Measurements from ENCODE around the gene TSC2. TPM values are rescaled to one million over a fixed set of nuclear protein-coding genes. Genes with fewer than 3 reads are reported as not detected.
A peak's percentile ranks its signal among the peaks of the same experiment; 100 is the strongest.

TSC2 gene
- total and polyA plus RNA-seq, 5 donors from 2014 or later: 22.7 to 133 (median 26.6) TPM

GRCh38 chr16:2040041-2040786, 7.6 kb upstream of the TSC2 start:
- Histone ChIP-seq H3K4me3 (ENCODE audit: low read depth, low read length) (no peak overlapping the region), H3K27ac (ENCODE audit: insufficient read depth, low read length, poor library complexity, severe bottlenecking) (no peak overlapping the region), H3K27me3 (ENCODE audit: control insufficient read depth, insufficient read depth, low read length) (no peaks in the 10 kb centered on the region), H3K36me3 (ENCODE audit: control insufficient read depth, insufficient read depth, low read length) (no peaks in the 10 kb centered on the region), H3K9me3 (ENCODE audit: control insufficient read depth in 2 of 2, low read length in 2 of 2) (no peaks in the 10 kb centered on the region), H3K4me1 (ENCODE audit: control insufficient read depth, insufficient read depth, low read length, poor library complexity, severe bottlenecking) (no peaks in the 10 kb centered on the region)
- H3K4me3 Mint-ChIP-seq: no peak overlapping the region
- H3K9me3 Mint-ChIP-seq: no peaks in the 10 kb centered on the region
- H3K4me1 Mint-ChIP-seq: no peaks in the 10 kb centered on the region
- H3K27ac Mint-ChIP-seq: no peak overlapping the region
- H3K36me3 Mint-ChIP-seq: no peaks in the 10 kb centered on the region
- no peaks in the 10 kb centered on the region for H3K27me3 Mint-ChIP-seq
- ATAC-seq (ENCODE audit: low read depth in 2 of 2) (no peak), DNase-seq (no peak)

- no peak for ATAC-seq (ENCODE audit: low read depth in 2 of 2)
- H3K27me3 Mint-ChIP-seq: no peaks in the 10 kb centered on the region
- Histone ChIP-seq H3K4me1 (ENCODE audit: control insufficient read depth, insufficient read depth, low read length, poor library complexity, severe bottlenecking) (no peaks in the 10 kb centered on the region), H3K4me3 (ENCODE audit: low read depth, low read length) (no peak overlapping the region), H3K36me3 (ENCODE audit: control insufficient read depth, insufficient read depth, low read length) (no peaks in the 10 kb centered on the region), H3K27me3 (ENCODE audit: control insufficient read depth, insufficient read depth, low read length) (no peaks in the 10 kb centered on the region), H3K9me3 (ENCODE audit: control insufficient read depth in 2 of 2, low read length in 2 of 2) (no peaks in the 10 kb centered on the region), H3K27ac (ENCODE audit: insufficient read depth, low read length, poor library complexity, severe bottlenecking) (no peak overlapping the region)
- no peaks in the 10 kb centered on the region for H3K9me3 Mint-ChIP-seq
- H3K4me1 Mint-ChIP-seq: peaks cover 0 to 2% (median 0%) of the 10 kb centered on the region in 4 donors
- no peak overlapping the region for H3K4me3 Mint-ChIP-seq
- H3K27ac Mint-ChIP-seq: no peak overlapping the region
- H3K36me3 Mint-ChIP-seq: no peaks in the 10 kb centered on the region
- DNase-seq: no peak
Measured at GRCh38 chr16:2040787-2041522, 6.8 kb upstream of the TSC2 start.

- no peak overlapping the region for H3K27ac ChIP-seq (ENCODE audit: insufficient read depth, low read length, poor library complexity, severe bottlenecking)
- no peak overlapping the region for H3K4me3 ChIP-seq (ENCODE audit: low read depth, low read length)
- Mint-ChIP-seq H3K27ac (no peak overlapping the region), H3K4me3 (no peak overlapping the region), H3K4me1 (peaks cover 0 to 9% (median 4%) of the 10 kb centered on the region in 4 donors), H3K27me3 (no peaks in the 10 kb centered on the region), H3K36me3 (no peaks in the 10 kb centered on the region), H3K9me3 (no peaks in the 10 kb centered on the region)
- H3K4me1 ChIP-seq (ENCODE audit: control insufficient read depth, insufficient read depth, low read length, poor library complexity, severe bottlenecking): peaks cover 8% of the 10 kb centered on the region
- ATAC-seq (ENCODE audit: low read depth in 2 of 2) (no peak), DNase-seq (no peak)
- no peaks in the 10 kb centered on the region for H3K9me3 ChIP-seq (ENCODE audit: control insufficient read depth in 2 of 2, low read length in 2 of 2)
- no peaks in the 10 kb centered on the region for H3K27me3 ChIP-seq (ENCODE audit: control insufficient read depth, insufficient read depth, low read length)
- no peaks in the 10 kb centered on the region for H3K36me3 ChIP-seq (ENCODE audit: control insufficient read depth, insufficient read depth, low read length)
Measured at GRCh38 chr16:2042171-2042985, 5.4 kb upstream of the TSC2 start.

- Mint-ChIP-seq H3K4me1 (peaks cover 0 to 10% (median 4%) of the 10 kb centered on the region in 4 donors), H3K27ac (no peak overlapping the region), H3K36me3 (no peaks in the 10 kb centered on the region), H3K27me3 (no peaks in the 10 kb centered on the region), H3K9me3 (no peaks in the 10 kb centered on the region), H3K4me3 (no peak overlapping the region)
- H3K27me3 ChIP-seq (ENCODE audit: control insufficient read depth, insufficient read depth, low read length): no peaks in the 10 kb centered on the region
- no peak overlapping the region for H3K4me3 ChIP-seq (ENCODE audit: low read depth, low read length)
- no peaks in the 10 kb centered on the region for H3K36me3 ChIP-seq (ENCODE audit: control insufficient read depth, insufficient read depth, low read length)
- peaks cover 10% of the 10 kb centered on the region for H3K4me1 ChIP-seq (ENCODE audit: control insufficient read depth, insufficient read depth, low read length, poor library complexity, severe bottlenecking)
- no peaks in the 10 kb centered on the region for H3K9me3 ChIP-seq (ENCODE audit: control insufficient read depth in 2 of 2, low read length in 2 of 2)
- ATAC-seq (ENCODE audit: low read depth in 2 of 2) (no peak), DNase-seq (no peak)
- H3K27ac ChIP-seq (ENCODE audit: insufficient read depth, low read length, poor library complexity, severe bottlenecking): no peak overlapping the region
Measured at GRCh38 chr16:2042986-2043666, 4.7 kb upstream of the TSC2 start.

- Histone ChIP-seq H3K36me3 (ENCODE audit: control insufficient read depth, insufficient read depth, low read length) (no peaks in the 10 kb centered on the region), H3K9me3 (ENCODE audit: control insufficient read depth in 2 of 2, low read length in 2 of 2) (no peaks in the 10 kb centered on the region), H3K4me3 (ENCODE audit: low read depth, low read length) (no peak overlapping the region), H3K27ac (ENCODE audit: insufficient read depth, low read length, poor library complexity, severe bottlenecking) (no peak overlapping the region), H3K4me1 (ENCODE audit: control insufficient read depth, insufficient read depth, low read length, poor library complexity, severe bottlenecking) (peaks cover 17% of the 10 kb centered on the region), H3K27me3 (ENCODE audit: control insufficient read depth, insufficient read depth, low read length) (no peaks in the 10 kb centered on the region)
- no peak overlapping the region for H3K4me3 Mint-ChIP-seq
- H3K36me3 Mint-ChIP-seq: no peaks in the 10 kb centered on the region
- H3K9me3 Mint-ChIP-seq: no peaks in the 10 kb centered on the region
- H3K27ac Mint-ChIP-seq: no peak overlapping the region
- peaks cover 4 to 18% (median 5%) of the 10 kb centered on the region in 4 donors for H3K4me1 Mint-ChIP-seq
- ATAC-seq (ENCODE audit: low read depth in 2 of 2): no peak
- H3K27me3 Mint-ChIP-seq: no peaks in the 10 kb centered on the region
- DNase-seq: no peak
Measured at GRCh38 chr16:2043667-2044451, 3.9 kb upstream of the TSC2 start.

GRCh38 chr16:2044541-2044940, 3.2 kb upstream of the TSC2 start:
- H3K9me3 ChIP-seq (ENCODE audit: control insufficient read depth in 2 of 2, low read length in 2 of 2): no peaks in the 10 kb centered on the region
- ATAC-seq (ENCODE audit: low read depth in 2 of 2): no peak
- no peak overlapping the region for H3K27ac Mint-ChIP-seq
- H3K9me3 Mint-ChIP-seq: no peaks in the 10 kb centered on the region
- H3K4me3 Mint-ChIP-seq: peak overlapping the region in 1 of 4 donors; percentile 35
- no peak overlapping the region for H3K4me3 ChIP-seq (ENCODE audit: low read depth, low read length)
- H3K27me3 ChIP-seq (ENCODE audit: control insufficient read depth, insufficient read depth, low read length): no peaks in the 10 kb centered on the region
- H3K4me1 ChIP-seq (ENCODE audit: control insufficient read depth, insufficient read depth, low read length, poor library complexity, severe bottlenecking): peaks cover 18% of the 10 kb centered on the region
- H3K27ac ChIP-seq (ENCODE audit: insufficient read depth, low read length, poor library complexity, severe bottlenecking): no peak overlapping the region
- H3K36me3 ChIP-seq (ENCODE audit: control insufficient read depth, insufficient read depth, low read length): no peaks in the 10 kb centered on the region
- no peaks in the 10 kb centered on the region for H3K27me3 Mint-ChIP-seq
- no peaks in the 10 kb centered on the region for H3K36me3 Mint-ChIP-seq
- DNase-seq: no peak
- H3K4me1 Mint-ChIP-seq: peaks cover 4 to 22% (median 7%) of the 10 kb centered on the region in 4 donors
